M059J (cell line): ENCODE measurements around the gene AXDND1. TPM values are rescaled to one million over a fixed set of nuclear protein-coding genes. Genes with fewer than 3 reads are reported as not detected.

Source experiments
- DNase-seq: peaks from one replicate; pipeline ENCODE4 v3.0.0-alpha.2; 2012; ENCODE audit warnings: low read depth
- total RNA-seq: library from RNA; depleted of rRNA; stranded (reverse); fragments of >200 nt; shearing (Covaris generic); gene quantifications from 2 replicates; pipeline ENCODE4 v1.2.3, GENCODE V29; 2014; rRNA removed

The AXDND1 gene
- total RNA-seq, 1 experiment from 2014 or later: not detected

GRCh38 chr1:179575497-179576314 is 209.9 kb downstream of the AXDND1 start, which contains the start of gene NPHS2:
NPHS2 (minus strand) TSS chr1:179575948; CDS start chr1:179575864, 84 bp downstream.
- DNase-seq: no peak

- DNase-seq: no peak
Measured at GRCh38 chr1:179576509-179576908, 210.7 kb downstream of the AXDND1 start.

- DNase-seq: no peak
Measured at GRCh38 chr1:179583771-179584320, 218.1 kb downstream of the AXDND1 start.

GRCh38 chr1:179586107-179586823 is 220.5 kb downstream of the AXDND1 start:
- peak; percentile 38 for DNase-seq

GRCh38 chr1:179587336-179587735 is 221.6 kb downstream of the AXDND1 start:
- DNase-seq: no peak

GRCh38 chr1:179588425-179589024 is 222.8 kb downstream of the AXDND1 start:
- no peak for DNase-seq

GRCh38 chr1:179589509-179589908 is 223.7 kb downstream of the AXDND1 start:
- no peak for DNase-seq

GRCh38 chr1:179590671-179591070 is 224.9 kb downstream of the AXDND1 start:
- no peak for DNase-seq

- no peak for DNase-seq
Measured at GRCh38 chr1:179591253-179591591, 225.5 kb downstream of the AXDND1 start.

- DNase-seq: no peak
Measured at GRCh38 chr1:179591592-179592580, 226.1 kb downstream of the AXDND1 start, which contains the start of gene TDRD5. TDRD5 (plus strand) TSS chr1:179591832; CDS start chr1:179592616, 784 bp downstream.

- DNase-seq: no peak
Measured at GRCh38 chr1:179598631-179599030, 232.9 kb downstream of the AXDND1 start.

GRCh38 chr1:179599623-179600249 is 234.0 kb downstream of the AXDND1 start:
- peak; percentile 22 for DNase-seq

- no peak for DNase-seq
Measured at GRCh38 chr1:179601093-179601492, 235.3 kb downstream of the AXDND1 start.

Other genes with a start within 250 kb of the AXDND1 start
- 17.3 and 38.3 TPM in 2 replicates for gene ABL2, start 136.3 kb upstream of the AXDND1 start, total RNA-seq
- 26.6 and 35.9 TPM in 2 replicates for gene SOAT1, start 72.2 kb upstream of the AXDND1 start, total RNA-seq
- gene NPHS2, start 210.0 kb downstream of the AXDND1 start, total RNA-seq: not detected in 2 replicates
- not detected in 2 replicates for gene TDRD5, start 225.9 kb downstream of the AXDND1 start, total RNA-seq